SK-MEL-5 (cell line): ENCODE results near the gene ZDHHC14. TPM values are rescaled to one million over a fixed set of nuclear protein-coding genes. Genes with fewer than 3 reads are reported as not detected.
A peak's percentile ranks its signal among the peaks of the same experiment; 100 is the strongest.

Source experiments
- DNase-seq: peaks from one replicate; pipeline ENCODE4 v3.0.0-alpha.2; 2016; ENCODE audit warnings: low read depth, low spot score
- in situ Hi-C: cut with HindIII; loops from 2 replicates; pipeline ENCODE4 v1.10.0; 2016; ENCODE audit warnings: low sequenced_read_pairs, high pct_unique_total_duplicates, low pct_unique_long_range_greater_than_20kb
- total RNA-seq: library from RNA; depleted of rRNA; stranded (reverse); fragments of >200 nt; shearing (Covaris generic); gene quantifications from 2 replicates; pipeline ENCODE4 v1.2.3, GENCODE V29; 2014

Gene ZDHHC14
- total RNA-seq, 1 experiment from 2014 or later, result 2.9 TPM

GRCh38 chr6:157514659-157515496 lies 133.9 kb downstream of the ZDHHC14 start:
- in situ Hi-C loops, result no loop called here

GRCh38 chr6:157516319-157517026 lies 135.5 kb downstream of the ZDHHC14 start:
- no peak for DNase-seq
- in situ Hi-C loops, result no loop called here

More at GRCh38 chr6:157514659-157515496, 133.9 kb downstream of the ZDHHC14 start:
- no peak for DNase-seq

- in situ Hi-C loops, result no loop called here
- DNase-seq, result no peak
These were observed 136.8 kb downstream of the ZDHHC14 start for GRCh38 chr6:157517601-157518359.

- in situ Hi-C loops, result no loop called here
- no peak for DNase-seq
These were observed 137.6 kb downstream of the ZDHHC14 start for GRCh38 chr6:157518397-157519250.

GRCh38 chr6:157519255-157520116 lies 138.5 kb downstream of the ZDHHC14 start:
- in situ Hi-C loops, result no loop called here
- no peak for DNase-seq

GRCh38 chr6:157520117-157520406 lies 139.1 kb downstream of the ZDHHC14 start:
- no peak for DNase-seq
- in situ Hi-C loops, result no loop called here

GRCh38 chr6:157520596-157521361 lies 139.8 kb downstream of the ZDHHC14 start:
- in situ Hi-C loops, result no loop called here

GRCh38 chr6:157521362-157522335 lies 140.7 kb downstream of the ZDHHC14 start:
- in situ Hi-C loops, result no loop called here
- DNase-seq, result peak; percentile 10

More at GRCh38 chr6:157520596-157521361, 139.8 kb downstream of the ZDHHC14 start:
- no peak for DNase-seq

- in situ Hi-C loops, result no loop called here
- no peak for DNase-seq
These were observed 141.5 kb downstream of the ZDHHC14 start for GRCh38 chr6:157522472-157522871.

GRCh38 chr6:157524735-157525134 lies 143.7 kb downstream of the ZDHHC14 start:
- in situ Hi-C loops, result no loop called here
- DNase-seq, result no peak

- in situ Hi-C loops, result no loop called here
- DNase-seq, result no peak
These were observed 144.4 kb downstream of the ZDHHC14 start for GRCh38 chr6:157525292-157525889.

- in situ Hi-C loops, result no loop called here
These were observed 145.0 kb downstream of the ZDHHC14 start for GRCh38 chr6:157525918-157526425.

GRCh38 chr6:157527471-157527907 lies 146.5 kb downstream of the ZDHHC14 start:
- in situ Hi-C loops, result no loop called here

More at GRCh38 chr6:157525918-157526425, 145.0 kb downstream of the ZDHHC14 start:
- DNase-seq, result no peak

GRCh38 chr6:157528931-157529653 lies 148.1 kb downstream of the ZDHHC14 start:
- in situ Hi-C loops, result no loop called here
- DNase-seq, result peak; percentile 75

More at GRCh38 chr6:157527471-157527907, 146.5 kb downstream of the ZDHHC14 start:
- no peak for DNase-seq
